MV-4-11 (cell line): ENCODE data around the gene USP9X.
"Not testable (repeated sequence)": the region's sequence is repeated elsewhere in the genome, so short reads cannot be mapped to it uniquely, and the experiment has no call there.

ENCODE experiments used
- DNase-seq: peaks from one replicate; lab custom pipeline; 2025; lab: John Stamatoyannopoulos, UW

The USP9X gene

GRCh38 chrX:41186946-41187345, 101.7 kb downstream of the USP9X start:
- not testable (repeated sequence) for DNase-seq

DNA sequence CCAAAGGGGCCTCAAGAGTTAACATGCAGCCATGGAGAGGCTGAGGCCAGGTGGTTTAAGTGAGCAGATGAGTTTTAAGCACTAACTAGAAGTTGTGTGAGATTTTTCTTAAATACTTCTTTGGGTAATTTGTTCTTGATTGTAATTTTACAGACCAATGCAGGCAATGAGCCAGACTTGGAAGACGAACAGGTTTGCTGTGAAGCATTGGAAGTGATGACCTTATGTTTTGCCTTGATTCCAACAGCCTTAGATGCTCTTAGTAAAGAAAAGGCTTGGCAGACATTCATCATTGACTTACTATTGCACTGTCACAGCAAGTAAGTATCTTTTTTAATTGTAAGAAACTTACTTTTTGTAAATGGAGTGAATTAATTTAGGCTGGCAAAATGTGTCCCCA, 103.9 kb downstream of the USP9X start:
- DNase-seq, result no peak

DNA sequence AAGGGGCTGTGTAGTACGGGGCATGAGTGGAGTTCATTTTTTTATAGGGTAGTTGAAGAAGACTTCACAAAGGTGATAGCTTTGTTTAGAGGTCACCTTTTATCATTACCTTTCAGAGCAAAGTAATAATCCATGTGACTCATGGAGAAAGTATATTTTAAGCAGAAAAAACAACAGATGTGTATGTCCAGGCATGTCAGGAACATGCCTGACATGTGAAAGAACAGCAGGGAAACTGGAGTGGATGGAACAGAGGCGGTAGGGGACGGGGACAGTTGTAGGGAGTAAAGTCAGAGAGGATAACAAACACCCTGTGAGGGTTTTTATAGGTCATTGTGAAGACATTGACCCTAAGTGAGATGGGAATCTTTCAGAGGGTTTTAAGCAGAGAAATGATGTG, 107.6 kb downstream of the USP9X start:
- no peak for DNase-seq

DNA sequence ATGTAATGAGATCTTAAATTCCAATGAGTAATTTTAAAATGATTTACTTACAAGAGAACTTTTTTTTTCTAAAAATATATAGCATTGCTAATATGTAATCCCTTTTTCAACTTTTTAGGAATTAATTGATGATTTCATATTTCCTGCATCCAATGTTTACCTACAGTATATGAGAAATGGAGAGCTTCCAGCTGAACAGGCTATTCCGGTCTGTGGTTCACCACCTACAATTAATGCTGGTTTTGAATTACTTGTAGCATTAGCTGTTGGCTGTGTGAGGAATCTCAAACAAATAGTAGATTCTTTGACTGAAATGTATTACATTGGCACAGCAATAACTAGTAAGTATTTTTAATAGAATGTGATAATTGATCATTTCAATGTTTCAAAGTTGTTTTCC, 113.2 kb downstream of the USP9X start:
- DNase-seq, result no peak

DNA sequence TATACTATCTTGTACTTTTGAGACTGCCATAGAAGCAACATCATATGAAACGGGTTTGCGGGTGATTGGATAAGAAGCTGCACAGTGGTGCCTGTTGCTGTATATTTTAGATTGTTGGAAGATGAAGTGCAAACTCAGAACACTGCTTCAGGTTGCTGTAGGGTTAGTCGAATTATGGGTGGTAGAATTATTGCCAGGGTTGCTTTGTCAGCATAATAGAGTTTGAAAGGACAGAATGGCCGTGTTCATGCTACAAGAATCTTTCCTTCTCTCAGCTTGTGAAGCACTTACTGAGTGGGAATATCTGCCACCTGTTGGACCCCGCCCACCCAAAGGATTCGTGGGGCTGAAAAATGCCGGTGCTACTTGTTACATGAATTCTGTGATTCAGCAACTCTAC, 115.5 kb downstream of the USP9X start:
- no peak for DNase-seq

DNA sequence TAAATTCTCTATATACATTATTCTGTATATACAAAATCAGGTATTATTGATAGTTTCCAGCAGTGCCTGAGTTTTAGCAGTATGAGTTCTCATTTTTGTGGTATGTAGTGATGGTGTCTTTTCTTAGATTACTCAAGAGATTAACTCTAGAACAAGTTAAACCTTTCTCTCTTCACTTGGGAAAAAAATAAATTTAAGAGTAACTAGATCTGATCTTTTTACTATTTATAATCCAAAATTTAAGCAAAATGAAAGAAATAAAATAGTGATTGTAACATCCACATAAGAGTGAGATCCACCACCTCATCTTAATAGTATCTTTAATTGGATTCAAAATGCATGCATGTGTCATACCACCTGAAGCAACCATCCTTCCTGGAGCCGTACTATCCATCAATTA, 124.6 kb downstream of the USP9X start:
- no peak for DNase-seq

GRCh38 chrX:41224605-41225004, 139.4 kb downstream of the USP9X start:
- no peak for DNase-seq

DNA sequence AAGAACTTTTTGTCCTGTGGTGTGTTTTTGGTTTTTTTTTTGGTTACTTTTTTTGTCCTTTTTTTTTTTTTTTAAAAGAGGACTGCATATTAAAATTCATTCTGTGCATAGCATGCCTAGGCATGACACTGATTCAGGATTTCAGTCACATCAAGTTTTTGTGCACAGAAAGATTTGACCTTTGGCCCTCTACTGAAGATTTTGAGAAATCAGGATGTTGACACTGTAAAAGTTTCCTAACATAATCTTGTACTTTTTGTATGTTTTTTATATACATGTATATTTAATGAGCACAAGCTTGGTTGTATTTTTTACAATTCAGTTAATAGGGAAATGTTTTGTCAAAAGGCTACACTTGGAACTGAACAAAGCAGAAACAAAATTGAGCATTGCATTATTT, 148.7 kb downstream of the USP9X start:
- no peak for DNase-seq

- DNase-seq, result not testable (repeated sequence)
Measured at GRCh38 chrX:41234471-41234870, 149.2 kb downstream of the USP9X start.

GRCh38 chrX:41234962-41235361, 149.7 kb downstream of the USP9X start:
- DNase-seq, result no peak

DNA sequence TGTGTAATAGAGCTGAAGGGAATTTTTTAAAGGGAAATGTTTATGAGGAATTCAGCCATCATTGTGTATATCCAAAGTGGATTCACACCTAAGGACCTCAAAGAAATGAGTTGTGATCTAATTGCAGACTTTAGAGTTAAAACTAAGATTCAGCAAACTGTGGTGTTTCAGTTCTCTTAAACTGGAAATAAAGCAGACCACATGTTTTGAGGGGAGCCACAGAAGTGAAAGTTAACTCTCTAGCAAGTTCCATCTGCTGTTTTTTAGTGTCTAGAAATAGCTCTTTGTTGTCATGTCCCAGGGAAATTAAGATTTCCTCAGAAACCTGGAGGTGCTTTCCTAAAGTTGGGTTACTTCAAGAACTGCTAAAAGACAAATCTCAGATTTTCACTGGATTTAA, 151.4 kb downstream of the USP9X start:
- peak; percentile 76 for DNase-seq

GRCh38 chrX:41240509-41240908, 155.3 kb downstream of the USP9X start:
- peak; percentile 75 for DNase-seq

DNA sequence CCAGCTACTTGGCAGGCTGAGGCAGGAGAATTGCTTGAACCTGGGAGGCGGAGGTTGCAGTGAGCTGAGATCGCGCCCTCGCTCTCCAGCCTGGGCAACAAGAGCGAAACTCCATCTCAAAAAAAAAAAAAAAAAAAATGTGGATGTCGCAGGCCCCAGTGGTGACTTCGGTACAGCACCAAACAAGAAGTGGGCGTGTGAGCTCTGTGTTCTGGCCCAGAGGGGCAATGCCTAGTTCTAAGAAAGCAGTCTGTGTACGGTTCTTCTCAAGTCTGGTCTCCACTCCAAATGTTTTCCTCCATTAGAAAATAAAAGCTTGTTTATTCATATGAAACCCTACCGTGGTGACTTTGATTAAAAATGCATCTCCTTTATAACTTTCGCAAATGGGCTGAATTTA, 156.7 kb downstream of the USP9X start:
- no peak for DNase-seq

DNA sequence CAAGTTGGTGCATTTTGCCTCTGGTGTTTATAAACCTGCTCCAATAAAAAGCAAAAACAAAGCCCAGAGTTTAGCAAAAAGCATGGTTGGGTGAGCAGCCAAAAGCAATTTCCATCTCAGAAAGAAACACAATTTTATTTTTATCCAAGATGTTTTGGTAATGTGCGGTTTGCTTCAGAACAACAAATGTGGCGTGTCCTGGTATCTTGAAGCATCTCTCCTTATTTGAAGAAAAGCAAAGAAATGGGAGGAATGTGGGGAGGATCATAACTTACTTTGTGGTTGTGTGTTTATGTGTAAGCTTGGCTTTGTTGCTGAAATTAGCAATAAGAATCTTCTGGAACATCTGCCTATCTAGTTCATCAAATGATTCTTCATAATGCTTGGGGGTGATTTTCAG, 160.4 kb downstream of the USP9X start:
- DNase-seq, result no peak

GRCh38 chrX:41250867-41251266, 165.6 kb downstream of the USP9X start:
- no peak for DNase-seq

DNA sequence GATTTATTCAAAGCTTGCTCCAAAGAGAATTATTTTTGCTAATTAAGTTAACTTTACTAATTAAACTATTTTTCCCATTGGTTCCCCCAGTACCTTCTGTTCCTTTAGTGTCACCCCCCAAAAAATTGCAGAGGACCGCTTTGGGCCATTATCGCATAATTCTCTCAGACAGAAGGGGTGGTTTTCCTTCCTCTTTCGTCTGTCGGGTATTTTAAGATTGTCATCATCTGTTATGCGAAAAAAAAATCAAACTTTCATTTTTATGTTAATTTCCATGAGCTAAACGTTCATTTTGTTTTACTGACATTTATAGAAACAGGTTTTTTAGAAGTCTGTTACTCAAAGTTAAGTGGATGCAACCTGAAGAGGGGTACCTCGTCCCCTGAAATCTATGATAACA, 172.6 kb downstream of the USP9X start:
- DNase-seq, result peak; percentile 14

DNA sequence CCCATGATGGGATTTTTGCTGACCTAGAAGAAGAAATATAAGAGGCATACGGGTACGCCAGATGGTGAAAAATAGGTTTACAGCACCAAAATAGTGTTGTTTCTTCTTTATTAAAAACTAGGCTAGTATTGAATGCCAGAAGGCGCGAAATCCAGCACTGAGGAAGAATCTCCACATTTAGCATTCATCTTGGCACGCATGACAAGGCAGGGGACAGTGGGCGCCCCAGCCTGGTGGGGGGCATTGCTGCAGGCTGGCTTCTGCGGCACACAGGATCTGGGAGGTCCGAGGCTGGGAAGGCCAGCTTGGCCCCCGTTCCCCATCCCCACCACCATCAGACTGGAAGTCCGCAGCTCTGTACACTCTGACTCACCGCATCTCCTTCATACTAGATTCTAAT, 173.0 kb downstream of the USP9X start:
- no peak for DNase-seq

DNA sequence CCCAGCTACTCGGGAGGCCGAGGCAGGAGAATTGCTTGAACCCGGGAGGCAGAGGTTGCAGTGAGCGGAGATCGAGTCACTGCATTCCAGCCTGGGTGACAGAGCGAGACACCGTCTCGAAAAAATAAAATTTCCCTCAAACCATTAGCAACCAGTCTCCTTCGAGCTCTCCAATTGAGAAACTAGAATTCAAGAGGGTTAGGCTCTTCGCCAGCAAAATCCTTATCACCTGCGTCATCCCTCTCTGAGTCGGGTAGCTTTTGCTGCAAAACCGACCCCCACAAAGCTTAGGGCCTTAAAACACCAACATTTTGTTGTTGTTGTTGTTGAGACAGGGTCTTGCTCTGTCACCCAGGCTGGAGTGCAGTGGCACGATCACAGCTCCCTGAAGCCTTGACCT, 173.6 kb downstream of the USP9X start:
- DNase-seq, result no peak

DNA sequence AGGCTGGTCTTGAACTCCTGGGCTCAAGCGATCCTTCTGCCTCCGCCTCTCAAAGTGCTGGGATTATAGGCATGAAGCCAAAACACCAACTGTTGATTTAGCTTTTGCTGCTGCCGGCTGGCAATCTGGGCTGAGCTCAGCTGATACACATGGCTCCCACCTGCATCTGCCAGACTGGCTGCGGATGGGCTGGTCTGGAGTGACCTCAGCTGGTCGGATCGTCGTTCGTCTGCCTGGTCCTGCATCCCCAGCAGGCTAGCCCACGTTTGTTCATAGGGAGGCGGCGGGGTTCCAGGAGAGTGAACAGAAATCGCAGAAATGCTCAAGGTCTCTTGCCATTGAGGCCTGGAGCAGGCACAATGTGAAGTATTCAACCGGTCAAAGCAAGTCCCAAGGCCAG, 174.3 kb downstream of the USP9X start:
- no peak for DNase-seq

DNA sequence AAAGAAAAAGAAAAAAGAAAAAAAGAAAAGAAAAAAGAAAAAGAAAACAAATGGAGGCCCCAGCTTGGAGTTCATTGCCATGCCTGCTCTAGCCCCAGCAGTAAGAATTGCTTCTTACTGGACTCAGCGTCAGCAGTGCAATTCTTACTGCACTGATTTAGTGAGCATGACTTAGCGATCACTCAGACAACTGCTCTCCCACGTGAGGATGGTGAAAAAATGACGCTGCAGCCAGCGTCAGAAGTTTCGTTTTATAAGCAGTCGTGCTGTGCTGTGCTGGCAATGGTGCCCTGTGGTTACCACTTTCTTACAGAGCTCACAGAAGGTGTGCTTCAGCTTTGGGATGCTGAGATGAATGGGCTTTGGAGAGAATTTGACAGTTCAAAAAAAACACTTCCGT, 180.4 kb downstream of the USP9X start:
- DNase-seq, result no peak

DNA sequence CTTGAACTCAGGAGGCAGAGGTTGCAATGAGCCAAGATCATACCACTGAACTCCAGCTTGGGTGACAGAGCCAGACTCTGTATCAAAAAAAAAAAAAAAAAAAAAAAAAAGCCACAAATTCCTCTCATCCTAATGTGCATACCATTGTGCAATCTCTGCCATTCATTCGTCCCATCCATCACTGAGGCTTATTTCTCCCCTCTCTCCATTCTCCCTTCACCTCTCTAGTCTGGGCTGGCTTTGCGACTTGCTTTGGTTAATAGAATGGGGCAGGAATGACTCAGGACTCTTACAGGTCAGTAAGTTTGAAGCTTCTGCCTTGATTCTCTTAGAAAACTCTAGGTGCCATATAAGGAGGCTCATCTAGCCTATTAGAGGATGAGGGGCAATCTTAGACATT, 188.4 kb downstream of the USP9X start:
- DNase-seq, result no peak

DNA sequence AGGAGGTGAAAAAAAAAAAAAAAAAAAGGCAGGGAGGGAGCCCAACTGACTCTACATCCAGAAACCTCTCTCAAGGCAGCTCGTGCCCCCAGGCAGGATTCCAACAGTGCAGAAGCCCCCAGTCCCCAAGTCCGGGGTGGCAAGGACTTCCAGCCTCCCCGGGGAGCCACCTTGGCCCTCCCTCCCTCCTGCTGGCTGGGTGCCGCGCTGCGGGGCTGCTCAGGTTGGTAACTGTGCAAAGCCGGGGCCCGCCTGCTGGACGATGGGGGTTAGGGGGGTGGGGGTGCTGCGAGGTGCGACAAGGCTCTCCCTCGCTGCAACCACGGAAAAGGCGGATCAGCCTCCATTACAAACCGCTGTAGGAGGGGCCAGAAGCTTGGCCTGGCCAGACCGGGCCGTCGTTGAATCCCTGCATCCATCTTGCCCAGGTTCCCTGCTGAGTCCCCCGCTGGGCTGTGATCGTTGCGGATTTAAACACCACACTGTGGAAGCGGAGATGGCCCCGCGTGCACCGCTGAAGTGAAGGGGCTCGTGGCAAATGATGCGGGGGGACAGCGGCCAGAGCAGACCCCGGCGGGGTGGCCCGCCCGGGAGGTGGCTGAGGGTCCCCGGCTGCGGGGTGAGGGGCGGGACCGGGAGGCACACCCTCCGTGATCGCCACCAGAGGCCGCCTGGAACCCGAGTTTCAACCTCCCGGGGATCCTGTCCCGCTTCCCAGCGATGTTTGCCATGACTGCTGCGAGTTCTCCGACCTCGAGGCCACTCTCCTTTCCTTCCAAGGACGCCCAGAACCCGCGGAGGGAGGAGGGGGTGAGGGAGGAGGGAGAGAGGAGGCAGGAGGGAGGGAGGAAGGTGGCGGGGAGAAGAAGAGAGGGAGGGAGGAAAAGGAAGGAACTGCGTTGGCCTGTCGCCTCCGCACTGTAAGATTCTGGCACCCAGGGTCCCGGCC, 190.7 kb downstream of the USP9X start:
- no peak for DNase-seq

DNA sequence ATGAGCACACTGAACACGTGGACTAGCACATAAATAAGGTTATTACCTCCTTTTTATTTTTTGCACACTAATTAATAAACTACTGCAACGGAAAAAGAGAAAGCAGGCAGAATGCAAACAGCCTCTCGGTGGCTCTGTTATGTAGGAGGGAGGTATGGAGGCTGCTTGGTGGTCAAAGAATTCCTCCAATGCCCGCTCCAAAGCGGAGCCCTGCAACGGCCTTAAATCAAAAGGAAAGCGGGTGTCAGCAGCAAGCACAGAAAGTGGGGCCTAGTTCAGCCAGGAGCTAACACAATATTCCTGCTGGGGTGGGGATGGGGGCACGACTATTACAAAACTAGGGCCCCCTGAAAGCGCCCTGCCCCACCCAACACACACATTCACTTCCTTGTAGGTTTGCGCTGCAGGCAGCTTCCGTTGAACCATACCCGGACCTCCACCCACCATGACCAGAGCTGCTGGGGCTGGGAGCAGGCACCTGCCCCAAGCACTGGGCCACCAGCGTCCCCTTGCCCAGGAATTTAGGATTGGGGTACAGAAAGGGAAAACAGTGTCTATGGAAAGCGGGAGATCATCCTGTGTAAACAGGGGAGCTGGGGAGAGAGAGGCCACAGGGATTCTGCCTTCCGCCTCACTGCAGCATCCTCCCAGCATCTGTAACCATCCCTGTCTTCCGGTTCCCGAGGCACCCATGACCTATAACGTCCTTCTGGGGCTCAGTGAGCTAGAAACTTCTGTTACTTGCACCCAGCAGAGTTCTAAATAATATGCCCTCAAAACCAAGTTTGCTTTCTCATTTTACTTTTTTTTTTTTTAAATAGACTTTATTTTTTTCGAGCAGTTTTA, 191.6 kb downstream of the USP9X start:
- DNase-seq, result no peak
